Effector CD8-positive, alpha-beta T cell (primary cell): ENCODE results near the gene ATP2C1.
"Not testable (repeated sequence)": the region's sequence is repeated elsewhere in the genome, so short reads cannot be mapped to it uniquely, and the experiment has no call there.

Experiments
- DNase-seq: peaks from one replicate; lab custom pipeline; 2025; lab: John Stamatoyannopoulos, UW

ATP2C1 gene

DNA sequence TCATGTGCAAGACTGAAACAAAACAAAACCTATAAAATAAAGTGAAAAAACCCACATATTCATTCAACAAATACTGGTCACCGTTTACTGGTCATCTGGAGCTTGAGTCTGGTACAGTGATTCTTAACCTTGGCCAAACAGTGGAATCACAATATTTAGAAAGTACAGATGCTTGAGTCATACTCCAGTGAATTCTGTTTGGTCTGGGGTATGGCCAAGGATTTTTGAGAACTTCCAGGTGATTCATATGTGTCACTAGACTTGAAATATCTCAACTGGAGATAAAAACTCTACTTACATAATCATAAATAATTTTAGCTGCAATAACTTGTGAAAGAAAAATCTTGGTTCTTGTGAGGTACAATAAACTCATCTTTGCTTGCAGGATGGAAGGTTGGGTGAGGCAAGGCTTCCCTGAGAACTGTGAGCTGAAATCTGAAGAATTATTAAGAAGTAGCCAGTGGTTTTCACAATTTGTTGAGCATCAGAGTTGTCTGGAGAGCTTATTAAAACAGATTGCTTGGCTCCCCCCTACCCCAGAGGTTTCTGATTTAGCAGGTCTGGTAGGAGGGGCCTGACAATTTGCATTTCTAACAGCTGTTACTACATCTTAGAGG is 142.4 kb downstream of the ATP2C1 start:
- no peak for DNase-seq

DNA sequence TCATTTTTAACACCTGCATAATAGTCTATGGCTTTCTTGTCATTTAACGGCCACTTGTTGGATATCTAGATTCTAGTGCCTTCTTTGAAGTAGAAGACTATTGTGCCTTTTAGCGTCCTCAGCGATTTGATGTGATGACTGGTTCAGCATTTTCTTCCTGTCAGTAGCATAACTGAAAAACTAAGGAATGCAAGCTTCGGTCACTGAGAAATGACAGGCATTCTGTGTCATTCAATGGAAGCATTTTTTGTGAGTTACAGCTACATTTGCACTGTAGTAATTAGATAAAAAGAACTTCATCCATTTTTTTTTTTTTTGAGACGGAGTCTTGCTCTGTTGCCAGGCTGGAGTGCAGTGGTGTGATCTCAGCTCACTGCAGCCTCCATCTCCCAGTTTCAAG is 143.1 kb downstream of the ATP2C1 start:
- no peak for DNase-seq

DNA sequence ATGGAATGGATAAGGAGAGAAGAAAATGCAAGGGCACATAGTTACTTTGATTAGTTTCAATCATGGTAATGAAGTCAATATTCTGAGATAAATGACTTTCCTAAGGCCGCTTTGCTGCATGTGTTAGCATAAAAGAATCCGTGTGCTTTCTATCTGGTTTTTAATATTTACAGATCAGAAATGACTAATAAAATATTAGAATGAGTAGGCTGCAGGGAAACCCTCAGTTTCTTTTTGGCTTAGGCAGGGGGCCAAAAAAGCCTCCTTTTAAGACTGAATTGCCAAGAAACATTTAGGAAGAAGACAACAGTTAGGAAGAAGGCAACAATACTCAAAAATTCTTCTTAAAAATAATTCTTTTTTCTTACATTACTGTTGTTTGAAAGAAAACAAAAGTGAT is 144.4 kb downstream of the ATP2C1 start:
- no peak for DNase-seq

GRCh38 chr3:131042271-131042985 is 148.5 kb downstream of the ATP2C1 start:
- not testable (repeated sequence) for DNase-seq

DNA sequence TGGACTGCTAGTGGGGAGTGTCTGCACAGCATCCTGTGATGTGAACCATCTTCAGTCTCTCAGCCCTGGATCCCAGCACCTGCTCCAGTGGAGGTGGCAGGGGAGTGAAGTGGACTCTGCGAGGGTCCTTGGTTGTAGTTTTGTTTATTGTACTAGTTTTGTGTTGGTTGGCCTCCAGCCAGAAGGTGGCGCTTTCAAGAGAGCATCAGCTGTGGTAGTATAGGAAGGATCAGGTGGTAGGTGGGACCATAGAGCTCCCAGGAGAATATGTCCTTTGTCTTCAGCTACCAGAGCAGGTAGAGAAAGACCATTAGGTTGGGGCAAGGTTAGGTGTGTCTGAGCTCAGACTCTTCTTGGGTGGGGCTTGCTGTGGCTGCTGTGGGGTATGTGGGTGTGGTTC is 153.7 kb downstream of the ATP2C1 start:
- no peak for DNase-seq

DNA sequence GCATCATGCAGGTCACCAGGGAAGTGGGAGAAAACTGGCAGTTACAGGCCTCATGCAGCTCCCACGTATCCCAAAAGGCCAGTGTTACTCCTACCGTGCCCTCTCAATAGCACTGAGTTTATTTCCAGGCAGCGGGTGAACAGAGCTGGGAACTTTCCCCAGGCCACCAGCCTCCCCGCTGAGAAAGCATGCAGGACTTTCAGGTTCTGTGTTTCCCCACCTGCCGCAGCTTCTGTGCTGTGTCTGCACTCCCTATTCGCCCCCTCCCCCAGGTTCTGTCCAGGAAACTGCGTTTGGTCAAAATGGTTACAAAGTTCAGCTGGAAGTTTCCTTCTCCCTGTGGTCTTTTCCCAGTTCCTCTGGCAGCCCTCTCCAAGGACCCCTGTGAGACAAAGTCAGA is 154.1 kb downstream of the ATP2C1 start:
- no peak for DNase-seq

- DNase-seq = no peak
Measured at GRCh38 chr3:131050001-131050400, 156.1 kb downstream of the ATP2C1 start.

- no peak for DNase-seq
Measured at GRCh38 chr3:131053043-131053859, 159.4 kb downstream of the ATP2C1 start.
